HCT116 (cell line): ENCODE measurements around the gene CTNNA2. TPM values are rescaled to one million over a fixed set of nuclear protein-coding genes. Genes with fewer than 3 reads are reported as not detected.

Experiments used
- ATAC-seq: fragments of 200-7000 bp; cut with Tn5 transposase; 2 replicates; pipeline ENCODE4 v1.9.1; 2020; ENCODE audit warnings: mild to moderate bottlenecking, moderate library complexity
- BruUV-seq: library from RNA; stranded (reverse); fragments of 400-500 nt; replicated peaks from 2 replicates; lab custom pipeline; 2021; lab: Mats Ljungman, UMichigan
- CTCF ChIA-PET: fragments of 300-600 bp; sonication (Branson Sonifier 250); formaldehyde crosslinking; loops from one replicate; lab custom pipeline; 2021; ENCODE audit warnings: antibody characterized with exemption; lab: Charles Lee
- POLR2A ChIA-PET: fragments of 300-600, 350-600 bp; sonication (Branson Sonifier 250); formaldehyde crosslinking; loops from one replicate; lab custom pipeline; 2021; ENCODE audit warnings: antibody characterized with exemption; lab: Charles Lee
- RAD21 ChIA-PET, 2 experiments: fragments of 300-600 bp; sonication (Branson Sonifier 250); formaldehyde crosslinking; loops; one replicate each; lab custom pipeline; 2023; ENCODE audit warnings: low total read pairs in 2 of 2; ENCODE audit not compliant: uncharacterized antibody in 2 of 2, unreplicated experiment in 2 of 2, low non-redundant PET in 1 of 2; lab: Charles Lee
- DNase-seq: peaks from one replicate; pipeline ENCODE4 v3.0.0-alpha.2; 2010; ENCODE audit warnings: low read depth, low spot score
- H2AFZ ChIP-seq: fragments of 200-600 bp; shearing (Covaris generic), sonication (generic); 2 replicates; pipeline ENCODE4 v1.6.1; 2017; ENCODE audit warnings: low read depth, mixed run types, mixed read lengths, antibody characterized with exemption, low read length; ENCODE audit not compliant: poor library complexity, severe bottlenecking
- H3K27ac ChIP-seq: 2 replicates; pipeline ENCODE4 v1.5.1; 2012; ENCODE audit warnings: low read depth, low read length
- H3K27me3 ChIP-seq: fragments of 200-600 bp; sonication (generic); 2 replicates; pipeline ENCODE4 v1.6.1; 2016; ENCODE audit warnings: mixed run types, low read length, mixed read lengths; ENCODE audit not compliant: insufficient read depth
- H3K36me3 ChIP-seq, 2 experiments: fragments of 200-500 bp in 1 of 2; fragments of 200-600 bp in 1 of 2; sonication (Bioruptor generic) in 1 of 2; sonication (generic) in 1 of 2; 2 replicates each; pipeline versions ENCODE4 v1.5.1 to v1.6.1; 2014 to 2016; ENCODE audit warnings: low read length in 2 of 2, inconsistent platforms in 1 of 2, mixed read lengths in 1 of 2, mixed run types in 1 of 2; ENCODE audit not compliant: insufficient read depth in 2 of 2, control insufficient read depth in 1 of 2
- H3K4me1 ChIP-seq, 2 experiments: fragments of 200-600 bp in 1 of 2; sonication (generic) in 1 of 2; 2 replicates each; pipeline versions ENCODE4 v1.5.1 to v1.6.1; 2012 to 2017; ENCODE audit warnings: low read length in 2 of 2, inconsistent platforms in 1 of 2, mild to moderate bottlenecking in 1 of 2, mixed read lengths in 1 of 2, mixed run types in 1 of 2, moderate library complexity in 1 of 2; ENCODE audit not compliant: insufficient read depth in 2 of 2, control insufficient read depth in 1 of 2
- H3K4me2 ChIP-seq: fragments of 200-600 bp; sonication (generic); 2 replicates; pipeline ENCODE4 v1.6.1; 2017; ENCODE audit warnings: mixed run types, low read length, mixed read lengths
- H3K4me3 ChIP-seq, 2 experiments: fragments of 200-600 bp in 1 of 2; sonication (generic) in 1 of 2; replicated peaks in 1 of 2; 2 replicates each; pipeline ENCODE4 v1.5.1; 2011 to 2016; ENCODE audit warnings: low read length in 2 of 2, control low read depth in 1 of 2, low read depth in 1 of 2, mild to moderate bottlenecking in 1 of 2, mixed read lengths in 1 of 2, mixed run types in 1 of 2
- H3K79me2 ChIP-seq: fragments of 200-600 bp; sonication (generic); 2 replicates; pipeline ENCODE4 v1.6.1; 2017; ENCODE audit warnings: mild to moderate bottlenecking, mixed run types, low read length, moderate library complexity, mixed read lengths; ENCODE audit not compliant: insufficient read depth
- H3K9ac ChIP-seq: fragments of 200-600 bp; sonication (generic); 2 replicates; pipeline ENCODE4 v1.6.1; 2016; ENCODE audit warnings: low read length, mixed read lengths
- H3K9me2 ChIP-seq: fragments of 200-600 bp; sonication (generic), shearing (Covaris generic); 2 replicates; pipeline ENCODE4 v1.6.1; 2017; ENCODE audit warnings: mixed run types, mild to moderate bottlenecking, moderate library complexity; ENCODE audit not compliant: insufficient read depth
- H3K9me3 ChIP-seq, 2 experiments: fragments of 200-500 bp in 1 of 2; fragments of 200-600 bp in 1 of 2; sonication (Bioruptor generic) in 1 of 2; sonication (generic) in 1 of 2; 2 replicates each; pipeline ENCODE4 v1.6.1; 2014 to 2017; ENCODE audit warnings: low read length in 2 of 2, mixed read lengths in 2 of 2, inconsistent platforms in 1 of 2, low read depth in 1 of 2, mild to moderate bottlenecking in 1 of 2, mixed run types in 1 of 2, moderate library complexity in 1 of 2; ENCODE audit not compliant: control insufficient read depth in 1 of 2, insufficient read depth in 1 of 2
- H4K20me1 ChIP-seq: fragments of 200-600 bp; sonication (generic), shearing (Covaris generic); 2 replicates; pipeline ENCODE4 v1.6.1; 2017; ENCODE audit warnings: mixed run types, mild to moderate bottlenecking, moderate library complexity; ENCODE audit not compliant: insufficient read depth
- CEBPB ChIP-seq: IDR thresholded peaks from 2 replicates; pipeline ENCODE4 v1.6.1; 2012; ENCODE audit warnings: low read depth
- EZH2 ChIP-seq: fragments of 200-600 bp; sonication (generic); IDR thresholded peaks from 2 replicates; pipeline ENCODE4 v1.6.1; 2017; ENCODE audit warnings: antibody characterized with exemption, mixed run types
- EZH2phosphoT487 ChIP-seq: fragments of 200-600 bp; IDR thresholded peaks from 2 replicates; pipeline ENCODE4 v1.6.1; 2018; ENCODE audit warnings: antibody characterized with exemption, borderline replicate concordance
- intact Hi-C: fragments of 100-400 bp; cut with micrococcal nuclease; formaldehyde crosslinking; loops from 2 replicates; pipeline ENCODE4 v1.10.0; 2022
- total RNA-seq: library from RNA; stranded (reverse); gene quantifications from one replicate; pipeline ENCODE4 v1.2.1, GENCODE V29; 2021; ENCODE audit not compliant: unreplicated experiment
- TF ChIP-seq, protein P1 (sequence below): IDR thresholded peaks from 2 replicates; pipeline ENCODE4 v1.6.1; 2012

The CTNNA2 gene
- total RNA-seq, 1 experiment from 2014 or later, result not detected

GRCh38 chr2:79792090-79792489, 279.2 kb downstream of the CTNNA2 start:
- Histone ChIP-seq H3K4me1 (no peaks in the 10 kb centered on the region), H4K20me1 (no peaks in the 10 kb centered on the region), H3K27ac (no peak overlapping the region), H3K36me3 (no peaks in the 10 kb centered on the region), H3K4me2 (no peak overlapping the region), H3K4me3 (no peak overlapping the region), H2AFZ (no peak overlapping the region), H3K9me2 (no peaks in the 10 kb centered on the region), H3K9ac (no peak overlapping the region), H3K27me3 (no peaks in the 10 kb centered on the region), H3K9me3 (peaks cover 7 to 24% of the 10 kb centered on the region in 2 experiments; a peak in 2 of 4 replicates), H3K79me2 (no peaks in the 10 kb centered on the region)
- TF ChIP-seq EZH2, result no peak
- DNase-seq (no peak), ATAC-seq (no peak)
- CTCF ChIA-PET, result no interaction called here
- POLR2A ChIA-PET, result no interaction called here
- intact Hi-C loops, result no loop called here
- no TSS peak for BruUV-seq
- RAD21 ChIA-PET, result no interaction called here

- no TSS peak for BruUV-seq
- TF ChIP-seq CEBPB, result no peak
- Histone ChIP-seq H3K36me3 (no peaks in the 10 kb centered on the region), H2AFZ (no peak overlapping the region), H3K4me3 (no peak overlapping the region), H3K27ac (no peak overlapping the region), H3K9ac (no peak overlapping the region), H3K9me3 (peaks cover 7 to 25% of the 10 kb centered on the region in 2 experiments; a peak in 2 of 4 replicates), H3K79me2 (no peaks in the 10 kb centered on the region), H3K9me2 (no peaks in the 10 kb centered on the region), H4K20me1 (no peaks in the 10 kb centered on the region), H3K27me3 (no peaks in the 10 kb centered on the region), H3K4me2 (no peak overlapping the region), H3K4me1 (no peaks in the 10 kb centered on the region)
- intact Hi-C loops, result no loop called here
- DNase-seq, result no peak
- no peak for ATAC-seq
- ChIA-PET POLR2A (no interaction called here), CTCF (no interaction called here), RAD21 (no interaction called here)
These were observed 280.2 kb downstream of the CTNNA2 start for GRCh38 chr2:79793006-79793405.

DNA sequence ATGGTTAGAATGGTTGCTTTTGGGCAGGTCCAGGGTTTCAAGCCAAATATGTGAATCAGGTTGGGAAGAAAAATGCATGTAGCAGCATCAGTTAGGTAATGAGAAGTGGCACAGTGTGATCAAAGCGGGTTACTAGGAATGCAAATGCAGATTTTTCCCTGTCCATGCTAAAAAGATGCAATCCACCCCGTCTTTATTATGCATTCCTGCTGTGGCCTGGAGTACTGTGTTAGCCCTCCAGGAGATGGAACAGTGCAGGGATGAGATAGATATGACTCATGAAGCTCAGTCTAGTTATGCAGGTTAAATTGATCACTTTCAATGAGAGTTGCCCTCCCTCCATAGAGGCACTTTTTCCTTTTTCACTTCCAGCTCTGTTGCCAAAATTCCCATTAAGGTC, 283.8 kb downstream of the CTNNA2 start:
- no peak overlapping the region for H3K4me3 ChIP-seq
- no peaks in the 10 kb centered on the region for H3K4me1 ChIP-seq
- no peaks in the 10 kb centered on the region for H3K36me3 ChIP-seq
- CTCF ChIA-PET, result no interaction called here
- TF ChIP-seq CEBPB (no peak), EZH2phosphoT487 (no peak)
- TF ChIP-seq, protein P1, sequence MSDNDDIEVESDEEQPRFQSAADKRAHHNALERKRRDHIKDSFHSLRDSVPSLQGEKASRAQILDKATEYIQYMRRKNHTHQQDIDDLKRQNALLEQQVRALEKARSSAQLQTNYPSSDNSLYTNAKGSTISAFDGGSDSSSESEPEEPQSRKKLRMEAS, result no peak
- TF ChIP-seq, all 23 proteins: peak for 0
- H3K4me2 ChIP-seq, result no peak overlapping the region
- ATAC-seq (no peak), DNase-seq (no peak)
- ChIA-PET POLR2A (no interaction called here), RAD21 (no interaction called here)
- H4K20me1 ChIP-seq, result no peaks in the 10 kb centered on the region
- no peaks in the 10 kb centered on the region for H3K27me3 ChIP-seq
- H2AFZ ChIP-seq, result no peak overlapping the region
- no peak overlapping the region for H3K9ac ChIP-seq
- H3K9me3 ChIP-seq, result peaks cover 7 to 34% of the 10 kb centered on the region in 2 experiments; a peak in 2 of 4 replicates
- H3K79me2 ChIP-seq, result no peaks in the 10 kb centered on the region
- no peak overlapping the region for H3K27ac ChIP-seq
- BruUV-seq, result no TSS peak
- H3K9me2 ChIP-seq, result no peaks in the 10 kb centered on the region
- intact Hi-C loops, result no loop called here
